Measurements from ENCODE around the gene HMOX2.

DNA sequence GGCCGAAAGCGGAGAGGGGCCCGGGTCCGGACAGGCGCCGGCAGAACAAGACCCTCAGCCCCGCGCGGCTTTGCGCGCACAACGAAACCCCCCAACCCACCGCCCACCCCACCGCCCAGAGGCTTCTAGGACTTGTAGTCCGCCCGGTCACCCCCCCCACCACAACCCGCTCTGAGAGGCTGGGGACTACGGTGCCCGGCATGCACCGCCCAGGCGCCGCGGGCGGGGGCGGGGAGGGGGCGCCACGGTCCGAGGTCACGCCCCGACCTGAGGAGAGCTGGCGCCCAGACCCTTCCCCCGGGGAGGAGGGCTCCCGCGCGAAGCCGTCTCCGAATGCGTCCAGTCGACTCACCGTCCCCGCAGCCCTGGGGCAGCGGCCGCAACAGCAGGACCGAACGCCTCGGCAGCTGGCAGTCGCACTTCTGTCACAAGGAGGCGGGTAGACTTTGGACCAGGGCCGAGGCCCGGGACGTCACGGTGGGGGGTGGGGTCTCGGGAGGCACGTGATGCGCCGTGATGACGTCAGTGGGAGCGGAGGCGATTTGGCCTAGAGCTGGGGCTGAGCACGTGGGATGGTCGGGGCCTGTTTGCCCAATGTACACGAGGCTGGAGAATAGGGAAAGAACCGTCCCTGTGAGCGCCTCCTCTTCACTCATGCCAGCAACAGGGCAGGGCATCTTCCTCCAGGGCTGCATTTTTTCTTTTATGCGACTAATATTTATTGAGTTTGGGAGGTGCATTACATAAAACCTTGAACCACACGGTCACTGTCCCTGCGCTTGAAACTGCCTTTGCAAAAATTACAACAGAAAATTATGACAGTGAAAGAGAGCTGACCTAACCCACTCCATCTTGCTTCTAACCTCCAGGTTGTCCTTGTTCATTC lies 62.4 kb downstream of the HMOX2 start, which contains the start of gene CDIP1:
- TF ChIP-seq, protein P1, sequence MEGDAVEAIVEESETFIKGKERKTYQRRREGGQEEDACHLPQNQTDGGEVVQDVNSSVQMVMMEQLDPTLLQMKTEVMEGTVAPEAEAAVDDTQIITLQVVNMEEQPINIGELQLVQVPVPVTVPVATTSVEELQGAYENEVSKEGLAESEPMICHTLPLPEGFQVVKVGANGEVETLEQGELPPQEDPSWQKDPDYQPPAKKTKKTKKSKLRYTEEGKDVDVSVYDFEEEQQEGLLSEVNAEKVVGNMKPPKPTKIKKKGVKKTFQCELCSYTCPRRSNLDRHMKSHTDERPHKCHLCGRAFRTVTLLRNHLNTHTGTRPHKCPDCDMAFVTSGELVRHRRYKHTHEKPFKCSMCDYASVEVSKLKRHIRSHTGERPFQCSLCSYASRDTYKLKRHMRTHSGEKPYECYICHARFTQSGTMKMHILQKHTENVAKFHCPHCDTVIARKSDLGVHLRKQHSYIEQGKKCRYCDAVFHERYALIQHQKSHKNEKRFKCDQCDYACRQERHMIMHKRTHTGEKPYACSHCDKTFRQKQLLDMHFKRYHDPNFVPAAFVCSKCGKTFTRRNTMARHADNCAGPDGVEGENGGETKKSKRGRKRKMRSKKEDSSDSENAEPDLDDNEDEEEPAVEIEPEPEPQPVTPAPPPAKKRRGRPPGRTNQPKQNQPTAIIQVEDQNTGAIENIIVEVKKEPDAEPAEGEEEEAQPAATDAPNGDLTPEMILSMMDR (IDR thresholded peaks at IDR 0.05), result no peak
- TF ChIP-seq POLR2AphosphoS5 (IDR thresholded peaks at IDR 0.05; ENCODE audit: low read depth, low read length), result peak; percentile 46

Measured in Panc1 (cell line).